ENCODE results near the gene RHCG. TPM values are rescaled to one million over a fixed set of nuclear protein-coding genes. Genes with fewer than 3 reads are reported as not detected.
"Not testable (repeated sequence)": the region's sequence is repeated elsewhere in the genome, so short reads cannot be mapped to it uniquely, and the experiment has no call there.

The RHCG gene
- polyA plus RNA-seq, 12 donors: 0.45 to 3.2 (median 0.80) TPM; not detected in 9

GRCh38 chr15:89477411-89478242 lies 18.8 kb downstream of the RHCG start:
- no peak for DNase-seq

DNA sequence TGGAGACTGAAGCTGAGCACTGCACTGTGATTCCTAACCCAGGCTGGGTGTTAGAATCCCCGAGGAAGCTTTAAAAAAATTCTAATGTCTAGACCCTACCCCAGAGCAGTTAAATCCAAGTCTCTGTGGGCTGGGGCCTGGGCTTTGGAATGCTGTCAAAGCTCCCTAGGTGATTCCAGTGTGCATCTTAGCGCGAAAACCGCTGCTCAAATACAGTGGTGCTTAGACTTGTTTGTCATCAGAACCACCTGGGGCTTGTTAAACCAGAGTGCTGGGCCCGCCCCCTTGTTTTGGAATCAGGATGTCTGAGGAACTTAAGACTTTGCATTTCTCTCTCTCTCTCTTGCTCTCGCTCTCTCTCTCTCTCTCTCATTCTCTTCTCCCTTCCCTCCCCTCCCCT lies 20.7 kb downstream of the RHCG start:
- DNase-seq: no peak

DNA sequence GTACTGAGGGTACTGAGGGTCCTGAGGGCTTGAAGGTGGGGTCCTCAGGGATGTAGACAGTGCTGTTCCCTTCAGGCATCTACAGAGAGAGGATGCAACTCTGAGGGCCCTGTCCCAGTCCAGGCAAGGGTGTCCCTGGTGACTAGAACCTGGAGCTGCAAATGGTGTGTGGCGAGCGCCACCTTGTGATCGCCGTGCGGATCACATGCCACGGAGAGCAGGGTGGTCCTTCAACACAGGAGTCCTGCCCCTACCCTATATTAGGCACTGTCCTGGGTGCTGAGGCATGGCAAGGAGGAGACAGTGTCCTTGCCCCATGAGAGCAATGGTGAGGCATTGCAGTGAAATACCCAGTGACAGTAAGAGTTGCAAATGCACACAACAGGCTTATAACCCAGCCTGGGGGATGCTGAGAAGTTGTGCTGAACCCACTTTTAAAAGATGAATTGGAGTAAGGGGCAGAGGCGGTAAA lies 23.6 kb downstream of the RHCG start:
- DNase-seq: peak; percentile 12

GRCh38 chr15:89469426-89470096 lies 26.8 kb downstream of the RHCG start:
- DNase-seq: no peak

- DNase-seq: not testable (repeated sequence)
Measured at GRCh38 chr15:89468813-89469212, 27.6 kb downstream of the RHCG start.

DNA sequence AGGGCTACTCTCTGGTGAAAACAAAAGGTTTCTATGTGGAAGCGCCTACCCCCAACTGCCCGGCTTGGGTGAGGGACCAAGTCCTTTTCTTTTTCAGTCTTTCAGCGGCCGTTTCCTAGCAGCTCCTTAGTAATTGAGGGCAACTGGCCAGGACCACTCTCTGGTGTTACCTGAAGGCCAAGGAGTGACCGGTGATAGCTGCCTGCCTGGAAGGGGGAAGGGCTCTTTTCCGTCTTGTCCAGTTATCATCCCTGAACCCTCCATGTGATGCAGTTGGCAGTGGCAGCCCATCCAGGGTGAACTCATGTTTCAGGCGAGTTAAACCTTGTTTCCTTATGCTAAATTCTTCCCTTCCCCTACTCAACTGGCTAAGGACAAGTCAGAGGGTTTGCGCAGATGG lies 33.3 kb downstream of the RHCG start:
- no peak for DNase-seq

- no peak for DNase-seq
Measured at GRCh38 chr15:89462198-89462912, 34.0 kb downstream of the RHCG start.

DNA sequence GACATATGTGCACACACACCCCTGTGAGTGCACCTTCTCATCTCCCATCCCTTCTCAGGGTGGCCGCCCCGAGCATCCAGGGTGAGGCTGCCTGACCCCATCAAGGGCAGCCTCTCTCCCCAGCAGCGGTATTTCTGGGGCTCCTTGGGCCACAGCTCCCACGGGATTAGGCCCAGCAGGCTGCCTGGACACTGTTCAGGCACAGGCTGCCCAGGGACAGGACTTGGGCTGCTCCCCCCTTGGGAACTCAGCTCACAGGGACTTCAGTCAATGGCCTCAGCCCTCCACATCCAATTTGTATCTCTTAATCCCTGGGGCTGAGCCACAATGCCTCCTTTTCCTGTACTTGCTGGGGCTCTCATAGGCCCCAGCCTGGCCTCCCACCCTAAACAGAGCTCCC lies 35.0 kb downstream of the RHCG start:
- no peak for DNase-seq

GRCh38 chr15:89460048-89460447 lies 36.3 kb downstream of the RHCG start:
- DNase-seq: no peak

DNA sequence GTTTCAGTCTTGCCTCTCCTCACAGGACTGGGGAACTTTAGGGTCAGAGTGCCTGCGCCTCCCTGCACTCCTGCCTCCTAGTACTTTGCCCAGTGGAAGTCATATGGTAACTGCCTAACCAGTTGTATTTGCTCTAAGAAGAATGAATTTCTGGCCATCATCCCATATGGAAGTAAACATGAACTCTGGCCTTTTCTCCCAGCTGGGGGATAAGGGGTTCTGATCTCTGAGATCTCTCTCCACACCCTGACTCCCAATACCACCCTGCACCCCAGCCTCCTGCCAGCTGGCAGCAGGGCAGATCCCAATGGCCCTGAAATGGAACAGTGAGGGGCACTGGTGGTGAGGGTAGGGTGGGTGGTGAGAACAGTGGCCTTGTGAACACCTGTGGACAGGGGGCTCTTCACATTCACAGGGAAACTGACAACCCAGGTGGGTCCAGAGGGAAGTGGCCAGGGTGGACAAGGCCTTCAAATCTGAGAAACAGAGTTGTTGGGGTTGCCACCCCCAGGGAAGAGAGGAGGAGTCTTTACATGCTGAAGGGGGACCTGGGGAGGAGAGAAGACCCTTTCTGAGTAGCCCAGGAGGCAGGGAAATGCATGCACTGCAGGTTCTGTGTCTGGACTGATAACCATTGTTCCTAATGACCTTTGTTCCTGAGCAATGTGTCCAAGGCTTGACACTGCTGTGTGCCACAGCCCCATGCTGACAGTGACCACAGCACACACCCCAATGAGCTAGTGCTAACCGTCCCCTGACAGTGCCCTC lies 36.9 kb downstream of the RHCG start:
- no peak for DNase-seq

GRCh38 chr15:89458440-89458839 lies 37.9 kb downstream of the RHCG start:
- no peak for DNase-seq

DNA sequence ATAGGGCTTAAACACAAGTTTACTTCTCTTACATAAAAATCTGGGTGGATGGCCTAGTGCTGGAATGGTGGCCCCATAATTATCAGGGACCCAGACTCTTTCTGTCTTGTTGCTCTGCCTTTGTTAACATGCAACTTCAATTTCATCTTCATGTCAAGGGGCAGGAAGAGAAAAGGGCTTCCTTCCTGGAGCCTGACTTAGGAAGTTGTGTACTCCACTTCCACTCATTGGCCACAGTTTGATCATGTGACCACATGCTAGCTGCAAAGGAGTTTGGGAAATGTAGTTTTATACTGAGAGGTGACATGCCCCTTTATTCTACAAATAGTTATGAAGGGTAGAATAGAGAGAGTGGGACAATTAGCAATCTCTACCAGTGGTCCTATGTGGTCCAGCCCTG lies 39.3 kb downstream of the RHCG start:
- no peak for DNase-seq

DNA sequence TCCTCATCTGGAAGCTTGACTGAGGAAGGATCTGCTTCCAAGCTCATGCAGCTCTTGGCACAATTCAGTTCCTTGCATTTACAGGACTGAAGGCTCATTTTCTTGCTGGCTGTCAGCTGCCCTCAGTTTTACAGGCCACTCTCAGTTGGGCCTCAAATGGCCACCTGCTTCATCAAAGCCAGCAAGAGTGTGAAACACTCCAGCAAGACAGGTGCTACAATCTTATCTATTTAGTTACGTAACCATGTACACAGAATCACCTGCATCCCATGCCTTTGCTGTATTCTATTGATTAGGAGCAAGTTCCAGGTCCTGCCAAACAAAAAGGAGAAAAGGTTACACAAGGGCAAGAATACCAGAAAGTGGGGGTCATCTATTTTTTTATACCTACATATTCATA lies 40.8 kb downstream of the RHCG start:
- DNase-seq: no peak

DNA sequence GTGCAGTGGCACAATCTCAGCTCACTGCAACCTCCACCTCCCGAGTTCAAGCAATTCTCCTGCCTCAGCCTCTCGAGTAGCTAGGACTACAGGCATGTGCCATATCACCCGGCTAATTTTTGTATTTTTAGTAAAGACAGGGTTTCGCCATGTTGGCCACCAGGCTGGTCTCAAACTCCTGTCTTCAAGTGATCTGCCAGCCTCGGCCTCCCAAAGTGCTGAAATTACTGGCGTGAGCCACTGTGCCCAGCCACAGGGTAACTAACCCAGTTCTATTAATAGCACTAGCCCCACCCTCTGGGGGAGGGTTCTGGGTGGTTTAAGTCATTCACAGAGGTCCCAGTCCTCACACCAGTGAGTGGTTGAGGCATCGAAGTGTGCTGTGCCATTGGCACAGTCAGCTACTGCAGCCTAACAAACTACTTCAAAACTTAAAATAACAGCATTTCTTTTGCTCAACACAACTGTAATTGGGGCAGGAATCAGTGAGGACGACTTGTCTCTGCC lies 44.0 kb downstream of the RHCG start:
- DNase-seq: no peak

DNA sequence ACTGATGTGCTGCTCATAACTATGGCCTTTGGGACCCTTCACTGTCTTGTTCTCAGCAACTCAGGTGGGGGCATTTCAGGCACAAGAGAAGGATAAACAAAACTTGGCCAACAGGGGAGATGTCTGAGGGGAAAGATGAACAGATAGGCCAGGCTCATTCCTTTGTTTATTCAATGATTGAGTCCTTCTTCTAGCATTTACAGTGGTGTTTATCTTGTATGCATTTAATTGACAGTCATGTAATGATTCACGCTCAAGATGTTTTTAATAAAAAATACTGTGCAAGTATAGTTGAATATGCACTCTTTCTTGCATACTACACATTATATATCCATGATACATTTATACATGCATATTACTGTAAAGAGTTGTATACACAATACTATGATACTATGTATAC lies 44.5 kb downstream of the RHCG start:
- DNase-seq: no peak

GRCh38 chr15:89450076-89451006 lies 46.0 kb downstream of the RHCG start:
- DNase-seq: no peak

DNA sequence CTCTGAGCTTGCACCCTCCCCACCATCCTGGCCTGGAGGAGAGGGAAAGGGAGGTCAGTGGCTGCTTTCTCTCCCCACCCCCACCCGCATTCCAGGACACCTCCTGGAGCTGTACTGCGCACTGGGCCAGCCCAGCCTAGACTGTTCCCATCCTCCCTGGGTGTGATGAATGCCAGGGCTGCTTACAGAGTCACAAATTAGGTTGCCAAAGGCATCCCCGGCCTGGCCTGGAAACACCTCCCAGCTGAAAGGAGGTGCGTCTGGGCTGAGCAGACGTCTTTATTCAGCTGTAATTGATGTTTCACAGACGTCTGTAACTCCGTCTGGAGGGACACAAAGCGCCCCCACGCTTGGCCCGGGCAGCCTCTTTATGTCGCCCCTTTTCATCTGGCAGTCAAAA lies 47.6 kb downstream of the RHCG start:
- no peak for DNase-seq

GRCh38 chr15:89447676-89448075 lies 48.7 kb downstream of the RHCG start:
- DNase-seq: no peak

DNA sequence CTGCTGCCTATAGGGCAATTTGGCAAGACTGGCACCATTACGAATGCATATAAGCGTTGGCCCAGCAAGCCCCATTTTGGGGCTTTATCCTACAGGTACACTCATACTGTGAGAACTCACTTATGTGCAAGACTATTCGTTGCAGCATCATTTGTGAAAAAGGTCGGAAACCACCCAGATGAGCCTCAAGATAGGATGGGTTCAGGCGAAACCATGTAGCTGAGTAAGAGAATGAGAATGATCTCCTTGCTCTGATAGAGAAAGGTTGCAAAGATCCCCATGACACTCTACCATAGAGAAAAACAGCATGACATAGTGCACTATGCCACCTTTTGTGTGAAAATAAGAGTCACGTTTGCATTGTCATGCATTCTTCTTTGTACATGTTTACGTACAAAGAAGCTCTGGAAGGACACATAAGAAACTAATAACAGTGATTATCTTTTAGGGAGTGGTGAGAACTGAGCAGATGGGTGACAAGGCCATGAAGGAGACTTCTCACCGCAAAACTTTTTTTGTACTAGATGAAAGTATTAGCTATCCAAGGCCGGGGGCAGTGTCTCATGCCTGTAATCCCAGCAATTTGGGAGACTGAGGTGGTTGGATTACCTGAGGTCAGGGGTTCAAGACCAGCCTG lies 50.0 kb downstream of the RHCG start:
- DNase-seq: no peak

GRCh38 chr15:89445518-89445917 lies 50.9 kb downstream of the RHCG start:
- no peak for DNase-seq
